H9 (cell line): Measurements from ENCODE around the gene BIRC3. TPM values are rescaled to one million over a fixed set of nuclear protein-coding genes. Genes with fewer than 3 reads are reported as not detected.
A peak's percentile ranks its signal among the peaks of the same experiment; 100 is the strongest.
"Not testable (repeated sequence)": the region's sequence is repeated elsewhere in the genome, so short reads cannot be mapped to it uniquely, and the experiment has no call there.

ENCODE experiments used
- DNase-seq: peaks from one replicate; pipeline ENCODE4 v3.0.0-alpha.2; 2017
- H2AFZ ChIP-seq: one replicate; pipeline ENCODE4 v1.6.1; 2013; ENCODE audit warnings: mild to moderate bottlenecking, low read length, control low read depth, moderate library complexity
- H2AK5ac ChIP-seq: 2 replicates; pipeline ENCODE4 v1.6.1; 2013; ENCODE audit warnings: low read length, control low read depth, mixed read lengths; ENCODE audit not compliant: insufficient read length
- H2BK120ac ChIP-seq: one replicate; pipeline ENCODE4 v1.6.1; 2013; ENCODE audit warnings: low read depth, mild to moderate bottlenecking, low read length, control low read depth, inconsistent platforms; ENCODE audit not compliant: poor library complexity, severe bottlenecking
- H2BK12ac ChIP-seq: 2 replicates; pipeline ENCODE4 v1.6.1; 2013; ENCODE audit warnings: low read length, control low read depth, mixed read lengths, low read depth; ENCODE audit not compliant: insufficient read length
- H2BK15ac ChIP-seq: 2 replicates; pipeline ENCODE4 v1.6.1; 2013; ENCODE audit warnings: low read depth, low read length, control low read depth
- H2BK20ac ChIP-seq: one replicate; pipeline ENCODE4 v1.6.1; 2013; ENCODE audit warnings: low read depth, mild to moderate bottlenecking, low read length, control low read depth, inconsistent platforms; ENCODE audit not compliant: poor library complexity, severe bottlenecking
- H2BK5ac ChIP-seq: 2 replicates; pipeline ENCODE4 v1.6.1; 2013; ENCODE audit warnings: low read length, control low read depth, mixed read lengths; ENCODE audit not compliant: insufficient read length
- H3K14ac ChIP-seq: 2 replicates; pipeline ENCODE4 v1.6.1; 2013; ENCODE audit warnings: low read length, control low read depth; ENCODE audit not compliant: insufficient read depth
- H3K18ac ChIP-seq: 2 replicates; pipeline ENCODE4 v1.6.1; 2013; ENCODE audit warnings: low read depth, mild to moderate bottlenecking, mixed read lengths, low read length, control low read depth; ENCODE audit not compliant: insufficient read length
- H3K23ac ChIP-seq: 2 replicates; pipeline ENCODE4 v1.6.1; 2013; ENCODE audit warnings: low read length, control low read depth, mixed read lengths, low read depth; ENCODE audit not compliant: insufficient read length
- H3K23me2 ChIP-seq: 2 replicates; pipeline ENCODE4 v1.6.1; 2013; ENCODE audit warnings: low read depth, mild to moderate bottlenecking, mixed read lengths, low read length, control low read depth; ENCODE audit not compliant: insufficient read length, poor library complexity, severe bottlenecking
- H3K27ac ChIP-seq: 2 replicates; pipeline ENCODE4 v1.5.1; 2013; ENCODE audit warnings: low read length, control low read depth, mixed read lengths, low read depth; ENCODE audit not compliant: insufficient read length
- H3K27me3 ChIP-seq: 2 replicates; pipeline ENCODE4 v1.6.1; 2013; ENCODE audit warnings: low read length, control low read depth, inconsistent platforms; ENCODE audit not compliant: insufficient read depth
- H3K4ac ChIP-seq: 2 replicates; pipeline ENCODE4 v1.6.1; 2013; ENCODE audit warnings: low read depth, mild to moderate bottlenecking, control low read depth, inconsistent platforms, low read length, moderate library complexity
- H3K4me1 ChIP-seq: 2 replicates; pipeline ENCODE4 v1.6.1; 2013; ENCODE audit warnings: low read length, control low read depth, inconsistent platforms; ENCODE audit not compliant: insufficient read depth
- H3K4me2 ChIP-seq: 2 replicates; pipeline ENCODE4 v1.6.1; 2013; ENCODE audit warnings: low read length, control low read depth, mixed read lengths; ENCODE audit not compliant: insufficient read length, insufficient read depth
- H3K56ac ChIP-seq: 2 replicates; pipeline ENCODE4 v1.6.1; 2013; ENCODE audit warnings: low read depth, mild to moderate bottlenecking, mixed read lengths, low read length, control low read depth; ENCODE audit not compliant: insufficient read length
- H3K79me1 ChIP-seq: 2 replicates; pipeline ENCODE4 v1.6.1; 2013; ENCODE audit warnings: low read depth, mild to moderate bottlenecking, moderate library complexity, low read length, control low read depth, inconsistent platforms; ENCODE audit not compliant: insufficient read depth, poor library complexity, severe bottlenecking
- H3K79me2 ChIP-seq: 2 replicates; pipeline ENCODE4 v1.6.1; 2013; ENCODE audit warnings: low read length, control low read depth, inconsistent platforms; ENCODE audit not compliant: insufficient read depth
- H3K9ac ChIP-seq: 2 replicates; pipeline ENCODE4 v1.6.1; 2013; ENCODE audit warnings: low read length, control low read depth, mixed read lengths; ENCODE audit not compliant: insufficient read length; ENCODE audit errors: extremely low read depth
- H3K9me3 ChIP-seq: one replicate; pipeline ENCODE4 v1.6.1; 2013; ENCODE audit warnings: low read depth, low read length, inconsistent platforms; ENCODE audit not compliant: control insufficient read depth
- H3T11ph ChIP-seq: one replicate; pipeline ENCODE4 v1.6.1; 2013; ENCODE audit warnings: mild to moderate bottlenecking, low read length, control low read depth, inconsistent platforms
- H4K20me1 ChIP-seq: one replicate; pipeline ENCODE4 v1.6.1; 2013; ENCODE audit not compliant: control insufficient read depth, insufficient read length, insufficient read depth
- H4K5ac ChIP-seq: 2 replicates; pipeline ENCODE4 v1.6.1; 2013; ENCODE audit warnings: low read depth, mild to moderate bottlenecking, mixed read lengths, low read length, control low read depth; ENCODE audit not compliant: insufficient read length
- H4K8ac ChIP-seq: replicated peaks from 2 replicates; pipeline ENCODE4 v1.6.1; 2013; ENCODE audit warnings: low read length, control low read depth, mixed read lengths, low read depth; ENCODE audit not compliant: insufficient read length
- H4K91ac ChIP-seq: 2 replicates; pipeline ENCODE4 v1.6.1; 2013; ENCODE audit warnings: low read depth, mild to moderate bottlenecking, moderate library complexity, mixed read lengths, low read length, control low read depth; ENCODE audit not compliant: insufficient read length
- H3K27ac Mint-ChIP-seq, 3 experiments: 2 replicates in 2 of 3; 3 replicates in 1 of 3; pipeline ENCODE4 v1.8.0; 2020 to 2021; ENCODE audit warnings: mixed read lengths in 3 of 3, mild to moderate bottlenecking in 1 of 3, moderate library complexity in 1 of 3
- H3K27me3 Mint-ChIP-seq: 2 replicates; pipeline ENCODE4 v1.8.0; 2021; ENCODE audit warnings: low read depth, mild to moderate bottlenecking, moderate library complexity, mixed read lengths
- H3K36me3 Mint-ChIP-seq, 3 experiments: 2 replicates in 2 of 3; 3 replicates in 1 of 3; pipeline ENCODE4 v1.8.0; 2020 to 2021; ENCODE audit warnings: low read depth in 3 of 3, mixed read lengths in 3 of 3; ENCODE audit not compliant: insufficient read depth in 1 of 3
- H3K4me1 Mint-ChIP-seq, 2 experiments: 2 replicates each; pipeline ENCODE4 v1.8.0; 2020; ENCODE audit warnings: mixed read lengths in 2 of 2
- H3K4me3 Mint-ChIP-seq, 2 experiments: 2 replicates in 1 of 2; 3 replicates in 1 of 2; pipeline ENCODE4 v1.8.0; 2020 to 2021; ENCODE audit warnings: mild to moderate bottlenecking in 2 of 2, mixed read lengths in 2 of 2, moderate library complexity in 1 of 2
- H3K9me3 Mint-ChIP-seq, 2 experiments: 2 replicates in 1 of 2; 3 replicates in 1 of 2; pipeline ENCODE4 v1.8.0; 2020; ENCODE audit warnings: mild to moderate bottlenecking in 2 of 2, mixed read lengths in 2 of 2, moderate library complexity in 1 of 2
- CTCF ChIP-seq: fragments of 200-600 bp; sonication (generic); conservative IDR thresholded peaks from 3 replicates; pipeline ENCODE4 v1.8.0; 2021; ENCODE audit warnings: antibody characterized with exemption, mild to moderate bottlenecking
- WGBS: extraction: QIAGEN DNeasy Blood & Tissue Kit; methylation state at CpG from one replicate; pipeline ENCODE4 v1.1.7; 2013; ENCODE audit warnings: missing lambda C conversion rate, low lambda C conversion rate, mixed read lengths; ENCODE audit not compliant: insufficient read length; ENCODE audit errors: extremely low coverage; 5-methylcytosine and 5-hydroxymethylcytosine counted together
- total RNA-seq: library from RNA; stranded (reverse); gene quantifications from 2 replicates; pipeline ENCODE4 v1.2.1, GENCODE V29; 2021

Gene BIRC3
- total RNA-seq, 1 experiment from 2014 or later = 0.04 TPM

GRCh38 chr11:102368472-102368871 is 51.2 kb downstream of the BIRC3 start:
- H2BK12ac ChIP-seq = no peak overlapping the region
- no peaks in the 10 kb centered on the region for H3K23me2 ChIP-seq
- WGBS = no CpG with 5 or more reads among the region's 3 CpGs
- no peak overlapping the region for H3T11ph ChIP-seq
- no peak overlapping the region for H3K18ac ChIP-seq
- no peak overlapping the region for H3K9ac ChIP-seq
- H3K56ac ChIP-seq = no peak overlapping the region
- no peak overlapping the region for H2BK5ac ChIP-seq
- Mint-ChIP-seq H3K27me3 (no peaks in the 10 kb centered on the region), H3K4me3 (no peak overlapping the region), H3K4me1 (0 out of 4 replicates have a peak, but pooled peaks cover 0 to 6% of the 10 kb centered on the region in 2 experiments), H3K9me3 (no peaks in the 10 kb centered on the region; a peak in 1 of 5 replicates), H3K36me3 (peaks cover 20 to 55% (median 53%) of the 10 kb centered on the region in 3 experiments), H3K27ac (no peak overlapping the region)
- H4K20me1 ChIP-seq = no peaks in the 10 kb centered on the region
- no peaks in the 10 kb centered on the region for H3K4me1 ChIP-seq
- no peak overlapping the region for H2AFZ ChIP-seq
- H2AK5ac ChIP-seq = no peak overlapping the region
- H3K9me3 ChIP-seq = no peaks in the 10 kb centered on the region
- H2BK20ac ChIP-seq = no peak overlapping the region
- no peak for TF ChIP-seq CTCF
- H2BK120ac ChIP-seq = no peak overlapping the region
- no peak overlapping the region for H3K27ac ChIP-seq
- H3K23ac ChIP-seq = no peak overlapping the region
- H4K8ac ChIP-seq = no peak overlapping the region
- no peak overlapping the region for H4K91ac ChIP-seq
- H3K27me3 ChIP-seq = no peaks in the 10 kb centered on the region
- H3K79me2 ChIP-seq = no peaks in the 10 kb centered on the region
- no peak overlapping the region for H2BK15ac ChIP-seq
- no peaks in the 10 kb centered on the region for H3K79me1 ChIP-seq
- H3K14ac ChIP-seq = no peak overlapping the region
- H3K4ac ChIP-seq = no peak overlapping the region
- no peak overlapping the region for H4K5ac ChIP-seq
- H3K4me2 ChIP-seq = no peak overlapping the region
- DNase-seq = no peak

GRCh38 chr11:102374633-102375424 is 57.5 kb downstream of the BIRC3 start:
- Histone ChIP-seq H3K18ac (peak overlapping the region; percentile 52), H4K5ac (peak overlapping the region; percentile 57), H3K9ac (peak overlapping the region; percentile 53), H3K4me2 (peak overlapping the region; percentile 35), H3K14ac (peak overlapping the region; percentile 74; the same call in 1 of the 2 replicates)
- H2AFZ ChIP-seq, H2BK20ac ChIP-seq, H3K27me3 Mint-ChIP-seq, H2BK120ac ChIP-seq, DNase-seq, H2BK12ac ChIP-seq, H3K56ac ChIP-seq, H3K9me3 ChIP-seq, H4K8ac ChIP-seq, H3K27ac ChIP-seq, H3K23me2 ChIP-seq, H3T11ph ChIP-seq, H3K79me1 ChIP-seq, H4K91ac ChIP-seq, H2BK15ac ChIP-seq, H4K20me1 ChIP-seq, H3K27me3 ChIP-seq, H3K9me3 Mint-ChIP-seq, H3K4me1 Mint-ChIP-seq, H3K4me1 ChIP-seq, H2BK5ac ChIP-seq, H2AK5ac ChIP-seq, H3K23ac ChIP-seq, H3K79me2 ChIP-seq, H3K4ac ChIP-seq: not testable (repeated sequence)
- Mint-ChIP-seq H3K27ac (peak overlapping the region; percentile 78 to 99 (median 98)), H3K36me3 (peaks cover 6 to 31% (median 30%) of the 10 kb centered on the region in 3 experiments), H3K4me3 (peak overlapping the region; percentile 79 to 80)
- no CpG with 5 or more reads among the region's 31 CpGs for WGBS
